Measurements from ENCODE around the gene C16orf92.
"Not testable (repeated sequence)": the region's sequence is repeated elsewhere in the genome, so short reads cannot be mapped to it uniquely, and the experiment has no call there.

C16orf92 gene

GRCh38 chr16:30027588-30028437 lies 4.8 kb downstream of the C16orf92 start:
- DNase-seq (ENCODE audit: low spot score), result no peak

- no peak for DNase-seq (ENCODE audit: low spot score)
Observed at GRCh38 chr16:30028438-30029076, 5.6 kb downstream of the C16orf92 start.

GRCh38 chr16:30030011-30030685 lies 7.2 kb downstream of the C16orf92 start:
- no peak for DNase-seq (ENCODE audit: low spot score)

GRCh38 chr16:30030841-30031413 lies 7.9 kb downstream of the C16orf92 start, which contains the start of gene TLCD3B:
TLCD3B (minus strand) TSS chr16:30031271; CDS start chr16:30030527, 744 bp downstream.
- no peak for DNase-seq (ENCODE audit: low spot score)

- DNase-seq (ENCODE audit: low spot score), result no peak
Observed at GRCh38 chr16:30031477-30031918, 8.5 kb downstream of the C16orf92 start.

- DNase-seq (ENCODE audit: low spot score), result no peak
Observed at GRCh38 chr16:30032083-30032819, 9.3 kb downstream of the C16orf92 start.

- DNase-seq (ENCODE audit: low spot score), result no peak
Observed at GRCh38 chr16:30033270-30033669, 10.3 kb downstream of the C16orf92 start.

GRCh38 chr16:30040221-30040620 lies 17.2 kb downstream of the C16orf92 start:
- DNase-seq (ENCODE audit: low spot score), result no peak

- DNase-seq (ENCODE audit: low spot score), result not testable (repeated sequence)
Observed at GRCh38 chr16:30040690-30041089, 17.7 kb downstream of the C16orf92 start.

GRCh38 chr16:30041841-30042240 lies 18.8 kb downstream of the C16orf92 start:
- DNase-seq (ENCODE audit: low spot score), result no peak

GRCh38 chr16:30046178-30046577 lies 23.2 kb downstream of the C16orf92 start:
- no peak for DNase-seq (ENCODE audit: low spot score)

GRCh38 chr16:30046588-30046987 lies 23.6 kb downstream of the C16orf92 start:
- no peak for DNase-seq (ENCODE audit: low spot score)

- DNase-seq (ENCODE audit: low spot score), result peak; percentile 76
Observed at GRCh38 chr16:30049871-30050270, 26.9 kb downstream of the C16orf92 start.

GRCh38 chr16:30051518-30051917 lies 28.5 kb downstream of the C16orf92 start:
- no peak for DNase-seq (ENCODE audit: low spot score)

- DNase-seq (ENCODE audit: low spot score), result peak; percentile 73
Observed at GRCh38 chr16:30052671-30053372, 29.8 kb downstream of the C16orf92 start.

- no peak for DNase-seq (ENCODE audit: low spot score)
Observed at GRCh38 chr16:30053376-30054015, 30.5 kb downstream of the C16orf92 start.

- no peak for DNase-seq (ENCODE audit: low spot score)
Observed at GRCh38 chr16:30054451-30054850, 31.5 kb downstream of the C16orf92 start.

GRCh38 chr16:30054959-30055553 lies 32.1 kb downstream of the C16orf92 start:
- no peak for DNase-seq (ENCODE audit: low spot score)

GRCh38 chr16:30060346-30060745 lies 37.3 kb downstream of the C16orf92 start:
- DNase-seq (ENCODE audit: low spot score), result no peak

Data from putamen (tissue), 1 donor.